ENCODE data around the gene APOC1.
A peak's percentile ranks its signal among the peaks of the same experiment; 100 is the strongest.
"Not testable (repeated sequence)": the region's sequence is repeated elsewhere in the genome, so short reads cannot be mapped to it uniquely, and the experiment has no call there.

The APOC1 gene

DNA sequence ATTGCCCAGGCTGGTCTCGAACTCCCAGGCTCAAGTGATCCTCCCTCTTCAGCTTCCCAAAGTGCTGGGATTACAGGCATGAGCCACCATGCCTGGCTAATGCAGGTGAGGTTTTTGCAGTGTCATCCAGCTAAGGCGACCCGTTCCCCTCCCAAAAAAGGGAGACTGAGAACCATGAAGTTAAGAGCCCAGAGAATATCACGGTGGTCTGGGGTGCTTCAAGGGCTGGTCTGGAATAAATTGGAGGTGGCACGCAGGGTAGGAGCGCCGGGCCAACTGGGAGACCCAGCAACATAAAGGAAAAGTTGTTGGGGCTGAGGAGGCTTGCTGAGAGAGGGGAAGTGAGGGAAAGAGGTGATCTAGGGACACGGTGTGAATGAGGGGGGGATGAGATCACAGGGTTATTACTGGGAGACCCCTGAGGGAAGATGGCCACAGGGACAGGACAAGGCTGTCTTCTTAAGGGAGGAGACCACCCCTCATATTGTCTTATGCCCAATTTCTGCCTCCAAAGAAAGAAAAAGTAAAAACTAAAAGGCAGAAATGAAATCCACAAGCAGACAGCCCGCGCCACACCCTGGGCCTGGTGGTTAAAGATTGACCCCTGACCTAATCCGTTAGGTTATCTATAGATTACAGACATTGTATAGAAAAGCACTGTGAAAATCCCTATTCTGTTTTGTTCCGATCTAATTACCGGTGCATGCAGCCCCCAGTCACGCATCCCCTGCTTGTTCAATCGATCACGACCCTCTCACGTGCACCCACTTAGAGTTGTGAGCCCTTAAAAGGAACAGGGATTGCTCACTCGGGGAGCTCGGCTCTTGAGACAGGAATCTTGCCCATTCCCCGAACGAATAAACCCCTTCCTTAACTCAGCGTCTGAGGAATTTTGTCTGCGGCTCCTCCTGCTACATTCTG, 636 bp upstream of the APOC1 start:
- DNase-seq (ENCODE audit: low read depth), result not testable (repeated sequence)

DNA sequence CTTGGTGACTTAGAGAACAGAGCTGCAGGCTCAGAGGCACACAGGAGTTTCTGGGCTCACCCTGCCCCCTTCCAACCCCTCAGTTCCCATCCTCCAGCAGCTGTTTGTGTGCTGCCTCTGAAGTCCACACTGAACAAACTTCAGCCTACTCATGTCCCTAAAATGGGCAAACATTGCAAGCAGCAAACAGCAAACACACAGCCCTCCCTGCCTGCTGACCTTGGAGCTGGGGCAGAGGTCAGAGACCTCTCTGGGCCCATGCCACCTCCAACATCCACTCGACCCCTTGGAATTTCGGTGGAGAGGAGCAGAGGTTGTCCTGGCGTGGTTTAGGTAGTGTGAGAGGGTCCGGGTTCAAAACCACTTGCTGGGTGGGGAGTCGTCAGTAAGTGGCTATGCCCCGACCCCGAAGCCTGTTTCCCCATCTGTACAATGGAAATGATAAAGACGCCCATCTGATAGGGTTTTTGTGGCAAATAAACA, 9.9 kb downstream of the APOC1 start:
- DNase-seq (ENCODE audit: low read depth), result no peak

- DNase-seq (ENCODE audit: low read depth), result no peak
Measured at GRCh38 chr19:44925114-44925891, 10.9 kb downstream of the APOC1 start.

GRCh38 chr19:44926245-44927077, 12.1 kb downstream of the APOC1 start:
- DNase-seq (ENCODE audit: low read depth), result not testable (repeated sequence)

GRCh38 chr19:44927746-44928145, 13.3 kb downstream of the APOC1 start:
- DNase-seq (ENCODE audit: low read depth), result no peak

GRCh38 chr19:44930088-44930487, 15.7 kb downstream of the APOC1 start:
- DNase-seq (ENCODE audit: low read depth), result no peak

- DNase-seq (ENCODE audit: low read depth), result no peak
Measured at GRCh38 chr19:44931541-44931940, 17.1 kb downstream of the APOC1 start.

GRCh38 chr19:44939668-44940067, 25.3 kb downstream of the APOC1 start:
- DNase-seq (ENCODE audit: low read depth), result no peak

- no peak for DNase-seq (ENCODE audit: low read depth)
Measured at GRCh38 chr19:44942067-44942571, 27.7 kb downstream of the APOC1 start, which contains the start of gene APOC4. APOC4 (plus strand) TSS chr19:44942237; CDS start chr19:44942278, 41 bp downstream.

DNA sequence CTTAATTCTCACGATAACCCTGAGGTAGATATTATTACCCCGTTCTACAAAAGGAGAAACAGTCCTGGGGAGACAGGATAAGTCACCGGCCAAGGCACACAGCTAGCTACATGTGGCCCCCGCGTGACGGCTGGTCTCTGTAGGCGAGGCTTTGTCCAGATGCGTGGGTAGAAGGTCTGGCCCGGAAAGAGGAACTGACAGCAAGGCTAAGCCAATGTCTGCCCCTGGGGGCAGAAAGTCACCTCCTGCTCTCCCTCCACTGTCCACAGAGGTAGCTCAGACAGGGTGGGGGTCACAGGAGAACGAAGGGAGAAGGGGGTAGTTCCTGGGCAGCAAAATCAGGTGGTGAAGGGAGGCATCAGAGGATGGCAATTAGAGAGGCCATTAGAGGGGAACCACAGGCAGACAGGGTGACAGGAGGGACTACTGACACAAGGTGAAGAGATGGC, 29.4 kb downstream of the APOC1 start:
- no peak for DNase-seq (ENCODE audit: low read depth)

- no peak for DNase-seq (ENCODE audit: low read depth)
Measured at GRCh38 chr19:44947041-44947581, 32.7 kb downstream of the APOC1 start.

- no peak for DNase-seq (ENCODE audit: low read depth)
Measured at GRCh38 chr19:44948237-44948636, 33.8 kb downstream of the APOC1 start.

- no peak for DNase-seq (ENCODE audit: low read depth)
Measured at GRCh38 chr19:44948763-44949374, 34.5 kb downstream of the APOC1 start.

GRCh38 chr19:44949550-44949949, 35.1 kb downstream of the APOC1 start:
- no peak for DNase-seq (ENCODE audit: low read depth)

- DNase-seq (ENCODE audit: low read depth), result peak; percentile 44
Measured at GRCh38 chr19:44951179-44952159, 37.1 kb downstream of the APOC1 start.

DNA sequence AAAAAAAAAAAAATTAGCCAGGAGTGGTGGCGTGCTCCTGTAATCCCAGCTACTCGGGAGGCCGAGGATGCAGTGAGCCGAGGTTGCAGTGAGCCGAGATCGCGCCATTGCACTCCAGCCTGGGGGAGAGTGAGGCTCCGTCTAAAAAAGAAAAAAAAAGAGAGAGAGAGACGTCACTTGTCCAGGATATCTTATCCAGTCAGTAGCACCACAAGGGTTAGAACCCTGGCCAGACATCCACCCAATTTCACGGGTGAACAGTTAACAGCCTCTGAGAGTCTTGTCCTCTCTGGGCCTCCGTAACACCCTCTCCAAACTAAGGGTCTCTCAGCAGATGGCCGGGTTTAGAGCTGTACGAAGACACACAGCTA, 39.9 kb downstream of the APOC1 start:
- DNase-seq (ENCODE audit: low read depth), result no peak

GRCh38 chr19:44954649-44955504, 40.5 kb downstream of the APOC1 start, which contains the start of gene CLPTM1:
CLPTM1 (plus strand) TSS chr19:44955380; CDS start chr19:44955396, 16 bp downstream.
- DNase-seq (ENCODE audit: low read depth), result peak; percentile 93
